DND-41 (cell line): ENCODE data around the gene IL20RB.

Experiments
- CTCF ChIP-seq: IDR thresholded peaks from 2 replicates; pipeline ENCODE4 v1.5.1; 2012; ENCODE audit warnings: borderline replicate concordance, low read length, moderate library complexity, mild to moderate bottlenecking; ENCODE audit not compliant: poor library complexity, severe bottlenecking; ENCODE audit errors: extremely low read depth
- EZH2 ChIP-seq: IDR thresholded peaks from 3 replicates; pipeline ENCODE4 v1.6.1; 2012; ENCODE audit warnings: borderline replicate concordance, low read depth, mild to moderate bottlenecking, moderate library complexity, low read length, inconsistent platforms; ENCODE audit not compliant: severe bottlenecking

DNA sequence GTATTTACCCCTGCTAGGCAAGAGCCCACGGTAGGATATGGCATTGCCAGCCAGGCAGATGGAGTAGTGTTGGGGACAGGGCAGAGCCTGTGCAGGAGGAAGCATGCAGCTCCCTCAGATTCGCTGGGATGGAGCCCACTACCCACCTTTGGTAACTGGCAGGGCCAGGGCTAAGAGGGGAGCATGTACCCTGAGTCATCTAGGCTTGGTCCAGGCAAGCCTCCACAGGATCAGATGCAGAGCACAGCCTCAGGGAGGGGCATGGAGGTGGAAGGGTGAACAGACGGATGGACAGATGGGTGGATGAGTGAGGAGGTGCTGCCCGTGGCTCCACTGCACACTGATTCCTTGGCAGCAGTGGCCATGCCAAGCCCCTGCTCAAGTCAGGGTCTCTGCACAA is 33.0 kb downstream of the IL20RB start:
- TF ChIP-seq CTCF (no peak), EZH2 (no peak)
